HL-60/S4 (cell line): ENCODE results near the gene ATRIP.

ENCODE experiments used
- in situ Hi-C: fragments of 300-500 bp; cut with MboI; formaldehyde crosslinking; loops from 2 replicates; pipeline ENCODE4 v1.14.3; 2022; ENCODE audit warnings: low sequenced_read_pairs

The ATRIP gene

DNA sequence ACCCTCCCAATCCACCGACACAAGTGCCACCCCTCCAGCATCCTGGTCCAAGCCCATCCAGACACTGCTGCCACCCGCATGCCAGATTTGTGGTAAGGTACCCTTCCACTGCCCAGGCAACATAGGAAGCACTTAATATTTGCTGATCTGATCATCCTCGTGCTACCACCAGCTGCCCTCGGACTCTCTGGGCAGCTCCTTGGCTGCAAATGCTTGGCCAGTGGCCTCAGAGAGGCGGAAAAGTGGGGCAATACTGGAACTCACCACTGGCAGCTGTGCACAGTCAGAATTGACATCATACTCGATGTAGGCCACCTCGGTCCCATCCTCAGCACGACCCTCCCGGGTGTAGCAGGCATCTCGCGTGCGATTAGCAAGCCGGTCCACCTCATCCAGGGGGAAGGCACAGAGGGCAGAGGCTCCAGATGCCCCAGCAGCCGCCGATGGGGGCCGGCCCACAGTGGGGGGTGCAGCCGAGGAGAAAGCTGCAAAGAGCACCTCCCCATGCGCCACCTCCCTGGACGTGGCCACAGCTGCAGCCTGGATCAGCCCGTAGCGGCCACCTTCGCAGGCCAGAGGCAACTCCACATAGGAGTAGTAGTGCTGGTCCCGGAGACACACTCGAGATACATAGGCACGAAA is 23.2 kb upstream of the ATRIP start:
- in situ Hi-C loops, result no loop called here

DNA sequence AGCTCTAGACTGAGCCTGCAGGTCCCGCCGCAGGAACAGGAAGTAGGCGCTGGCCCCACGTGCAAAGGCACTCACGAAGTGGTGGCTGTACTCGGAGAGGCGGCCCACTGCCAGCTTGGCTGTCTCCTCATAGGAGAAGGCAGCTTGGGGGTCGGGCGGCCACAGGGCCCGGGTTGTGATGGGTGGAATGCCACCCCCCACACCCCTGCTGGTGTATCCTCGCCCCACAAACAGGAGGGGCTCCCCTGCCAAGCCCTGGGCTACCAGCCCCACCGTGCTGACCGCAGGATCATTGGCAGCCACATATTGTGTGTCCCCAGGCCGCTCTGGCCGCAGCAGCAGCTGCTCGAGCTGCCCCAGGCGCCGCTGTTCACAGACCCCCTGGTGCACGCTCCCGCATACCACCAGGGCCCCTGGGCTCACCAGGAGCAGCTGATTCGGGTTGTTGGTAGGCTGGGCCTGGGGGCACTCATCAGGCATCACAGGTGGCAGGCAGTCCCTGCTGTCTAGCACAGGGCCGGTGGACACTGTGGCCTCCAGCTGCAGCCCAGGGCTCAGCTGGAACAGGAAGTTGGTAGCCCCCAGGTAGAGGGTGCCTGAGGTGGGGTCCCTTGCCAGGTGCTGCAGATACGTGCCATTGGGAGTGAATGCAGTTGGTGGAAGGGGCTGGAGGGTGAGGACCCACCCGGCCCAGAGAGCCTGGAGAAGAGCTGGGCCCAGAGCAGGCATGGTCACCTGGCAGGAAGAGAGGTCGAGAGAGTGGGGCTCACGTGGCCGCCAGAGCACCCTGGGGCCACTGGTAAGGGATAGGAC is 22.4 kb upstream of the ATRIP start:
- in situ Hi-C loops, result no loop called here

DNA sequence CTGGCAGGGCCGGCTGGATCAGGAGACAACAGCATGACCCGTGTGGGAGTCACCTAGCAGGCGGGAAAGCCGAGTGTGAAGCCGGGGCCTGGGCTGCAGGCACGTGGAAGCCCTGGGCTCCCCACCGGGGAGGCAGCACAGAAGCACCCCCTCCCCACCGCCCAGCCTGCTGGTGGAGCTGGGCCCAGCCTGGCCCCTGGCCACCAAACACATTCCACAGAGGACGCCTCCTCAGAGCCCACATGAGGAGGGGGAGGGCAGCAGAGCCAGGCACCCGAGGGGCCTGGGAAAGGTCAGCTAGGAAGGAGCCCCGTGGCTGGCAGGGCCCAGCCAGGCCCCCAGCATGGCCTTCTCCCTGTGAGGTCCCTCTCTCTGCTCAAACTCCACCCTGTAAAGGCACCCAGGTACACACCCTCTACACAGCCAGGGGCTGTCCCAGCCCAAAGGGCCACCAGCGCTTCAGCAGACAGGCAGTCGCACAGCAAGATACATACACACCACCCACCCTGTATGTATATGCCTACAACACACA is 21.2 kb upstream of the ATRIP start:
- in situ Hi-C loops, result no loop called here

DNA sequence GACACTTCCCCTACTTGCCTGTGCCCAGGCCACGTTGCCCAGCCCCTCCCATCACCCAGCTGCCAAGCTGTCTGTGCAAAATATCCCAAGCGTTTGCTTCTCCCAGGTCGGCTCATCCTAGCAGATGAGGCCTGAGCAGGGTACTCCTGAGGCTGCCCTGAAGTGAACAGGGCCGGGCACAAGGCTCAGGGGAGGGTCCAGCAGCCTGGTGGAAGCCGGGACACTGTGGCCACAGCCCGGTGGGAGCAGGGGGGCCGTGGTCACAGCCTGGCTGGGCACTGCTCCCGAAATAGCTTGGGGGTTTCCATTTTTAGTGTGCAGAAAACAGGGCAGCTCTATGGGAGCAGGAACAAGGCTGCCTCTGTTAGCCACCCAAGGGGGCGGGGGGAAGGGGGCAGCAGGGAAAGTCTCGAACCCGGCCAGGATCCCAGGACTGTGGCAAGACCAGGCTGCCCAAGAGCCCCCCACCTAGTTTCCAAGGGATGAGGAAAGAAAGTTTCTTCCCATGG is 20.1 kb upstream of the ATRIP start:
- in situ Hi-C loops, result no loop called here

DNA sequence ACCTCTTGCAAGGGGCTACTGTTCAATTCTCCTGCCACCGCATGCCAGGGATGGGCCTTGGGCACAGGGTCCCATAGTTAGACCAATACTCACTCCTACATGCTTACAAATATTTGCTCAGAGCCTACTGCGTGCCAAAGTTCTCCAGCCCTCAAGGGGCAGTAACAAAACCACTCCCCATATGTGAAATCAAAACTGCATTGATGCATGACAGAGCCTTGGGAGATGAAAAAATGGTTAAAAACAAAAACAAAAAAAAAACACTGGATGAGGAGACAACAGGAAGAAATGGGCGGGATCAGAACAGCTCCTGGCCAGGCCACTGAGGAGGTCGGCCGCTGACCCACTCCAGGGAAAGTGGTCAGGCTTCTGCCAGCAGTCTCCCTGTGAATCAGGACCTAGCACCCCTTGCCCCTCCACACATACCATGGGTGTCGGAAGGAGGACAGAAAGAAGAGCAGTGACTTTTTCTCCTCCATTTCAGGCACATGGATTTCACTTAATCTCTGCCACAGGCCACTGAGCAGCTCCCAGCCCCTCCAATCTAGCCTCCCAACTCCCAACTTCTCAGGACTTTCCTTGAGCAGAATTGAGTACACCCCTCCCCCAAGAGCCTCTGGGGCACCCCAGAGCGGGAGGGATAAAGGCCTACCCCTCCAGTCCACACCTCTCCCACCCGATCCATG is 19.4 kb upstream of the ATRIP start:
- in situ Hi-C loops, result no loop called here

DNA sequence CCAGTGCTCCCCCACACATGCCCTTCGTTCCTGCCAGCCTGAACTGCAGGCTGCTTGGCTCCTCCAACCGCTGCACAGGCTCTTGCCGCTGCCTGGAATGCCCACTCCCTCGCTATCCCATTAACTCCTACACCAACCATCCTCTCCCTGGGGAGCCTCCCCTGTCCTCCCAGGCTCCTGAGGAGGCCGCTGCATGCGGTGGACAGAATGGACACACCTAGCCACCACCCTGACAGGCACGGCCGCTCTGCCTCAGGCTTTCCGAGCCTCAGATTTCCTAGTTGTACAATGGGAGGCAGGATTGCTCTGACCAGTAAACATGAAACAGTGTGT is 18.9 kb upstream of the ATRIP start:
- in situ Hi-C loops, result no loop called here

DNA sequence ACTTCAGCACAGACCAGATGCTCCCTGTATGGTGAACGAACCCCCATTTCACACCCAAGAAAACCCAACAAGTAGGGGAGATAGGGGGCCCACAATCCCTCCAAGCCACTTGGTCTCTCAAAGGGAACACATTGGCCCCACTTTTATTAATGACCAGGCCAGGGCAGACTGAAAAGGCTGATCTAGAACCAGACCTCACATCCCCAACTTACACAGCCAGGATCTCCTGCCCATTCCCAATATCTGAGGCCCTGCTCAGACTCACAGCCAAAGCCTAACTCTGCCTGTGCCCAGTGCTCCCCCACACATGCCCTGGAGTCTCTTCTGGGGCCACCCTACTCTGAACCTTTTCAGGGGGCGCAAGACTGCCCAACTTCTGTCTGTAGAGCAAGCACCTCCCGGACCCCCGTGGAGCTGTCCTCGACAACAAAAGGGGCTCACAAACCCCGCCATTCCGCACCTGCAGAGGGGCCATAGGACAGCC is 18.4 kb upstream of the ATRIP start:
- in situ Hi-C loops, result no loop called here

DNA sequence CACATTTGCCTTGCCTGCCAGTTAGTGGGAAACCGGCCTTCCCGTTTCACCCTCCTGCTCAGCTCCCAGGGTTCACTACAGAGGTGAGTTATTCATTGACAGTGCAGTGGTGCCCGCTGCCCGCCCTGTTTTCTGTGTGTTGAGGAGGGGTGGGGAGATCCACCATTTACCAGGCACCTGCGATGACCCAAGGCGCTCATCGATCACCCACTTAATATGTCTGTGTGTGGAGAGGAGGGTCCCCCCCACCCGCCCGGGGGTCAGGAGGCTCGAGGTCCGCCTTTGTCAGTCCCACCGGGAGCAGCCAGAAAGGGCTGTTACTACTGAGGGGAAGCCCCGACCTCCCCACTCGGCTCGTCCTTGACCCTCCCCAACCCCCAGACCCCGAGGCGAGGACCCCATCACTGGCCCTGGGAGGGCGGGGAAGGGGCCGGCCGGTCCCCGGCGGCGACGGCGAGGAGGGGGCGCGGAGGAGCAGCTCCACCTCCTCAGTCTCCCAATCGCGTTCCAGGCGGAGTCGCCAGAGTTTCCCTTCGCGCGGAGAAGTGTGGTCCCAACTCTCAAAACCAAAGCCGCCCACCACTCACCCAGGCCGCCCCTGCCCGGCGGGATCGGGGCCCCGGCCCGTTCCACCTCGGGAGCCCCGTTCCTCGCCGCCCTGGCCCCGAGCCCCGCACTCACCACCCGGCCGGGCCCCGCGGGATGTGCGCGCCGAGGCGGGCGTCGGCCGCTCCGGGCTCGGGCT is 17.8 kb upstream of the ATRIP start:
- in situ Hi-C loops, result no loop called here

DNA sequence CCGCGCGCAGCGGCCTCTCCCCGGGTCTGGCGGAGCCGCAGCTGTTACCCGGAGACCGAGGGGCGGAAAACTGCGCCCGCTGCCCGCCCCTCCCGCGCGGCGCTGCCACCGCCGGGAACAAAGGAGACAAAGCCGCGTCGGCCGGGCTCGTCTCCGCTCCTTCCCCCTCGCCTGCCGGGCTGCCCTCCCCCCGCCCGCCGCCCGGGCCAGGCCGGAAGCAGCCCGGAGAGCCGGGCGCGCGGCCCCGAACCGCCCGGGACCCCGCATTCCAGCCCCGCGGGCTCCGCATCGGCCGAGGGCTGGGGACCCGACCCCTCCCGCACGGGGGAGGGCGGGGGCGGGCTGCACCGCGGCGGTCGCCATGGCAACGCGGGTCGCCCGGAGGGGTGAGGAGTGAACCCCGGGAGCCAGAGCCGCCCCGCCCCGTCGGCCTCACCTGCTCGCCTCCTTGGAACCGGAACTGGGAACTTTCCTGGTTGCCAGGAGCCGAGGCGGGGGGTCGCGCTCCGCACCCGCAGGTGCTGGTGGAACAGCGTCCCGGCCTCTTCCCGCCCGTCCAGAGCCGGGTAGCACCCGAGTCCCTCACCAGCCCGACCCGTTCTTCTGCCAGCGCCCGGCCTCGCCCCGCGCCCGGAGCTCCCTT is 17.1 kb upstream of the ATRIP start:
- in situ Hi-C loops, result no loop called here

DNA sequence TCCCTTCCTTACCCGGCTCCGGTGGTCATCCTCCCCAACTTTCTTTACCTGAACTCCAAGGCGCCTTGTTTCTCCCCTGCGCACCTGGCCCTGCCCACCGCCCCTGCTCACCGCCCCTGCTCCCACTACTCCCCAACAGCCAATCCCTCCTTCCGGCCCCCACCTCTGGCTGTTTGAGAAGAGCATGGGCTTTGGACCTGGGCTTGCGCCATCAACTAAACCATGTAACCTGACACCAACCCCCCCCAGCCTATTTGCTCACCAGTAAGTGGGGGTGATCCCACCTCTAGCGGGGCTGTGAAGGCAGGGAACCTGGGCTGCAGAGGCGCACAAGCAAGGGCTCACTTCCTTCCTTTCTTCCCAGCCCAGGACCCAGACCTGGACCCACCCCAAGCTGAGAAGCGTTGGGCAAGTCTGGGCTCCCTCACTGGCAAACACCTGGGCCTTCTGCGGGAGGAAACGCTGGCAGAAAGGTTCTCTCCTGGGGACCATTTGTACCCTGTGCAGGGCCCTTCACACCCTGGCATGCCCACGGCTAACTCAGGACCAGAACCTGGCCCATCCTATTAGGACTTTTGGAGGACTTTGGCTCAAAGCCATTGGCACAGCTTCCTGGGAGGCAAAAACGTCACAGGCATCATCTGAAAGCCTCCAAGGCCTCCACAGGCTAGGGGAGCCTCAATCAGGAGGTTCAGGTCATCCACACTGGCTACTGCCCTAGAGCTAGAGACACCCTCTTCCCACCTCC is 16.4 kb upstream of the ATRIP start, which contains the start of gene PLXNB1:
PLXNB1 (minus strand) TSS at position 127 of the 748 bp plus-strand sequence. CDS start 5,475 bp downstream, outside the sequence.
- in situ Hi-C loops, result loop anchor here (10.0 kb wide), 1 partner anchor 155 kb away; no protein-coding TSS in a partner anchor

DNA sequence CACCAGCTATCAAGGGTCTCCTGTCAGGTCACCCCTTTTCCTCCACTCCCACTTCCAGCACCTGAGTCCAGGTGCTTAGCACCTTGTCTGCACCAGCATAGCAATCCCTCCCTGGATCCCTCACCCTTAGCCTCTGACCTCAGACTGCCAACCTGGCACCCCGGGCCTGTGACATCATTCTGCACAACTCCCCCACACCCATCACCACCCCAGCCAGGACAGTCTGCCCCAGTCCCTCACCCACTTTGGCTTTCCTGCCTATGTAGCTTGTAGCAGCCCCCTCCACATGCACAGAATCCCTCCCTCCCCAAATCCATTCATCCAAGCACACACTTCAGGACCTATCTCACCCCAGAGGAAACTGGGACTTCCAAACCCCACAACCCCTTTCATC is 15.8 kb upstream of the ATRIP start:
- in situ Hi-C loops, result loop anchor here (10.0 kb wide), 1 partner anchor 156 kb away; no protein-coding TSS in a partner anchor

DNA sequence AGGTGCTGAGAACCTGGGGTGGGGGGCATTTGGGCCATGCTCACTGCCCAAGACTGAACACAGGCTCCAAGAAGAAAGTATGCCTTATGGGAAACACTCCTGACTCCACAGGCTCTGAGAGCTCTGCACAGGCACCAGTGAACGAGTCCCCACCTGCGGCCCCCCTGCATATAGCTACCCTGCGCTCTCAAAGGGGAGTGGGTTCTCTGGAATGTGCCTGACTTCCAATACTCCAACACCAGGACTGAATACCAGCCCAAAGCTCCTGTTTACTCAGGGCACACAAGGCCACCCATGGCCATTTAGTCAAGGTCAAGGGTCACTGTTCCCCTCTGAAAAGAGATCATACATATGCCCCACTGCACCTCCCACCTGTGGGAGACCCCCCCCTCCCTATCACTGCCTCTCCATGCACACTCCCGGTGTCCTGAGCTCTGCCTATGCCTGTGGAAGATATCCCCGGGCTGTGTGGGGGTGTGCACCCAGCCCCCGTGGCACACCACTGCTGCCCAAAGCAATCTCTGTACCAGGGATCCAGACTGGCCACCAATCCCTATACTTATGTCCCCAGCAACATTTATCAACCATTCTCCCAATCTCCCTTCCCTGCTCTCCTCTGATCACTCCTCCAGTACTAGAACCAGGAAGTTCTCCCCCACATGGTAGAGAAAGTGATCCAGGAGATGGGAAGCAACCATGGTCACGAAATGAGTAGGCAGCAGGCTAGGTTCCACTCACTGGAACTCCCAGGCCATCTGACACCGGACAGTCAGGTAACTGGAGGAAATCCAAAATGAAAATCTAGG is 15.1 kb upstream of the ATRIP start:
- in situ Hi-C loops, result loop anchor here (10.0 kb wide), 1 partner anchor 157 kb away; no protein-coding TSS in a partner anchor

DNA sequence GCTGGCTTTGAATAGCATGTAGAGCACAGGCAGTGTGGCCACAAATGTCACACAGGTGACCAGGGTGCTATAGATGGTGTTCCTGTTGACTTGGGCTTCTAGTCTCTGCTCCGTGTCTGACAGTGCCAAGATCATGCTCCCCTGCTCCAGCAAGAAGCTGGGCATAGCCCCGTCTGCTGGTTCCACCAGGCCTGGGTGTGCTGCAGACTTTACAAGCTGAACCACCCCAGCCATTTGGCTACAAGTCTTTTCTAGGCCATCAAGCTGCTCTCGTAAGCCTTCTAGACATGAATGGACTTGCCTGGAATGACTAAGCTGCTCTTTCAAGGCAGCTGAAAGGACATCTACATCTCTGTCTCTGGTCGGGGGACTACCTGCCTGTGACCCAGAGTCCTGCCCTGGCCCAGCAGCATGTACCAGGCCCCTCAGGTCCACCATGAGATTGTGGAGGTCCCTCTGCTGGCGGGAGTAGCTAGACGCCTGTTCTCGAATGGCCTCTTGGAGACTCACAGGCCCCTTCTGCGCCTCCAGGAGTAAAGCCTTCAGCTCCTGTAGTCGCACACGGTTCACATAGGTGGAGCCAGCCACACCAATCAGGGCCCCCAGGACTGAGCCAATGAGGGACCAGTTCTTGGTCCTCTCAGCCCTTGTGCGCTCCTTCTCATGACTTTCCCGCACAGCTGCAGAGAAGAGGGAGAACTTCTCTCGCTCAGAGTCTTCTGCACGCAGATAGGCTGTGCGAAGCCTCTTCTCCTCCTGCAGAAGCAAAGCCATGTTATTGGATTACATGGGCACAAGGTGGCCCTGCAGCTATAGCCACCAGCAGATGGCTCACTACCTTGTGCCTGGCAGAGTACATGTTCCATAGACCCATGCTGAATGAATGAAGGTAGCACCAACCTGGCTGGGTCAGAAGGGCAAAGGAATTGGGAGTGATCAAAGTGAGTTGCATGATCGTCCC is 13.8 kb upstream of the ATRIP start:
- in situ Hi-C loops, result loop anchor here (10.0 kb wide), 1 partner anchor 158 kb away; no protein-coding TSS in a partner anchor

DNA sequence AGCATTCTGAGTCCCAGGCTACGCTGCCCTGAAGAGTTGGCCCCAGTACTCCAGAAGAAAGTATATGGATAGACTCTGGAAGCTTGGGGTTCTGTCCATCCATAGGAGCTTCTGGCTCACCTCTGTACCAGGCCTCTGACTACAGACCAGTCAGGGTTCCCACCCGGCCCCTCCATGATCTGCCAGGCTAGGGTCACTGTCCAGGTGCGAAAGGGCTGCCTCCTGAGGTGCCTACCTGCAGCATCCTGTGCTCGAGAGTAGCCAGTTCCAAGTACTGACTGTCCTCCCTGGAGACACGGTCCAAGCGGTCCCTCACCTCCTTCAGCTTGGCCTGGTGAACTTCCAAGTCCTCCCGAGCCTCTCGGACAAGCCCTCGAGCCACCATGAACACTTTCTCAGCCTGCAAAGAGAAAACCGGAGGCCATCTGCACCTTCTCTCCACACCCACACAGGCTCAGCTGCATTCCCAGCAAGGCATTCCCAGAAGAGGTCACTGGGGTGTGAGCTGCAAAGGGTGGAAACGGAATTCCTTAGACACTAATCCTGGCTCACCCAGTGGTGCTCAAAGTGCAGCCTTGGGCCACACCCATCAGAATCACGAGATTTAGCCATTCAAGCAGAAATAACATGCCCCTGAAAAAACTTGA is 12.9 kb upstream of the ATRIP start:
- in situ Hi-C loops, result loop anchor here (10.0 kb wide), 1 partner anchor 159 kb away; no protein-coding TSS in a partner anchor

DNA sequence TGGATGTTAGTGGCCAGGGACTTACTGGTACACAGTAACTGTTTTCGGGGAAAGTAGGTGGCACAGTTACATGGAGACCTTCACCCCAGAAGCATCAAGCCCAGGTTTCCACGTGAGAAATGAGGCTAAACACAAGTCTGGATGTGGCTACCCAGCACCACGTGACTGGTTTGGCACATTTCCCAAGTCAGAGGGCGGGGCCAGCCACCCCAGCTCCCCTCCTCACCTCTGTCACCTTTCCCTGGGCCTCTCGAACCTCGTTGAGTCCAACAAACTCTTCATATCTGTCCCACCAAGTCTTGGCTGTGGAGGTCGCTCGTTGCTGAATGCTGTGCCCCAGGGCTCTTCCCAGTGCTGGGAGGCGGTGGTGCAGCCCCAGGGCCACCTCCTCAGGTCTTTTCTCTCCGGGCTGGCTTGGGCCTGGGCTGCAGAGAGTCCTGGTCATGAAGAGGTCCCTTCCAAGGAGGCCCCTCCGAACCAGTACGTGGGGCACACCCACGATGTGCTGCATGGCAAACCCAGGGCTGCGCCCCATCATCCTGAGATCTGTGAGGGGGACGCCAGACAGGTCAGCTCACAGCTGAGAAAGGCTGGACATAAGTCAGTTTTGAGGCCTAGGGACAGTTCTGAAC is 11.8 kb upstream of the ATRIP start:
- in situ Hi-C loops, result loop anchor here (10.0 kb wide), 1 partner anchor 160 kb away; no protein-coding TSS in a partner anchor

DNA sequence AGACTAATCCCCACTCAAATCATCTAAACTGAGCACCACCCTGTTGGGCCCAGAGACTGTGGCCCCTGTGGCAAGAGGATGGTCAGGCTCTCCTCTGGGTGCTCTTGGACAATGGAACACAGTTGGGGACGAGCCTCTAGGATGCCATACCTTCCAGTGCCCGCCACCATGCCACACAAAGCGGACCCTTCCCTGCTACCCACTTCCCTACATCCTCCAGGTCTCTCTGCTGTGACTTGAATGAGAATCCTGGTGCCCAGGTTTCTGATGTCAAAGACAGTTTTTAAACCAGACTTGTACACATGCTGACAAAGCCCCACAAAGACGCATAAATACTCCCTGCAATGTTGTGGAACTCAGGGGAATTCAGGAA is 11.3 kb upstream of the ATRIP start:
- in situ Hi-C loops, result loop anchor here (10.0 kb wide), 1 partner anchor 160 kb away; no protein-coding TSS in a partner anchor
